Tracheal epithelial cell (primary cell): Measurements from ENCODE around the gene ZNF420. TPM values are rescaled to one million over a fixed set of nuclear protein-coding genes. Genes with fewer than 3 reads are reported as not detected.

ENCODE experiments used
- total RNA-seq: library from RNA; depleted of rRNA; stranded (reverse); fragments of >200 nt; gene quantifications from 2 replicates; pipeline ENCODE4 v1.2.1, GENCODE V29; 2014

Gene ZNF420
- 4.3 and 7.5 TPM in 2 replicates for total RNA-seq

GRCh38 chr19:37077934-37078716 lies at the start of gene ZNF420:
Gene ZNF420 (plus strand): TSS chr19:37078433. CDS start chr19:37089119, 10,686 bp downstream.

GRCh38 chr19:37172368-37173366 lies 94.4 kb downstream of the ZNF420 start, which contains the start of gene ZNF585A:
Gene ZNF585A (minus strand): TSS chr19:37172695. CDS start chr19:37169910, 2,785 bp downstream.

Other genes with a start within 250 kb of the ZNF420 start
- gene ZNF790, start 240.0 kb upstream of the ZNF420 start, total RNA-seq = 5.1 TPM in 2 replicates
- 1.4 and 3.0 TPM in 2 replicates for gene ZNF345, start 227.6 kb upstream of the ZNF420 start, total RNA-seq
- gene ZNF829, start 162.1 kb upstream of the ZNF420 start, total RNA-seq = 1.5 and 2.2 TPM in 2 replicates
- gene ZNF568, start 162.1 kb upstream of the ZNF420 start, total RNA-seq = 5.1 and 5.5 TPM in 2 replicates
- gene ZNF585A, start 94.3 kb downstream of the ZNF420 start, total RNA-seq = 10.6 and 15.1 TPM in 2 replicates
- 7.9 and 9.6 TPM in 2 replicates for gene ZNF585B, start 132.1 kb downstream of the ZNF420 start, total RNA-seq
- 4.8 and 5.5 TPM in 2 replicates for gene ZNF383, start 139.8 kb downstream of the ZNF420 start, total RNA-seq